H9 (cell line): ENCODE measurements around the gene DIP2A. TPM values are rescaled to one million over a fixed set of nuclear protein-coding genes. Genes with fewer than 3 reads are reported as not detected.

ENCODE experiments used
- DNase-seq: peaks from one replicate; pipeline ENCODE4 v3.0.0-alpha.2; 2017
- H2AFZ ChIP-seq: one replicate; pipeline ENCODE4 v1.6.1; 2013; ENCODE audit warnings: mild to moderate bottlenecking, low read length, control low read depth, moderate library complexity
- H2AK5ac ChIP-seq: 2 replicates; pipeline ENCODE4 v1.6.1; 2013; ENCODE audit warnings: low read length, control low read depth, mixed read lengths; ENCODE audit not compliant: insufficient read length
- H2BK120ac ChIP-seq: one replicate; pipeline ENCODE4 v1.6.1; 2013; ENCODE audit warnings: low read depth, mild to moderate bottlenecking, low read length, control low read depth, inconsistent platforms; ENCODE audit not compliant: poor library complexity, severe bottlenecking
- H2BK12ac ChIP-seq: 2 replicates; pipeline ENCODE4 v1.6.1; 2013; ENCODE audit warnings: low read length, control low read depth, mixed read lengths, low read depth; ENCODE audit not compliant: insufficient read length
- H2BK15ac ChIP-seq: 2 replicates; pipeline ENCODE4 v1.6.1; 2013; ENCODE audit warnings: low read depth, low read length, control low read depth
- H2BK20ac ChIP-seq: one replicate; pipeline ENCODE4 v1.6.1; 2013; ENCODE audit warnings: low read depth, mild to moderate bottlenecking, low read length, control low read depth, inconsistent platforms; ENCODE audit not compliant: poor library complexity, severe bottlenecking
- H2BK5ac ChIP-seq: 2 replicates; pipeline ENCODE4 v1.6.1; 2013; ENCODE audit warnings: low read length, control low read depth, mixed read lengths; ENCODE audit not compliant: insufficient read length
- H3K14ac ChIP-seq: 2 replicates; pipeline ENCODE4 v1.6.1; 2013; ENCODE audit warnings: low read length, control low read depth; ENCODE audit not compliant: insufficient read depth
- H3K18ac ChIP-seq: 2 replicates; pipeline ENCODE4 v1.6.1; 2013; ENCODE audit warnings: low read depth, mild to moderate bottlenecking, mixed read lengths, low read length, control low read depth; ENCODE audit not compliant: insufficient read length
- H3K23ac ChIP-seq: 2 replicates; pipeline ENCODE4 v1.6.1; 2013; ENCODE audit warnings: low read length, control low read depth, mixed read lengths, low read depth; ENCODE audit not compliant: insufficient read length
- H3K23me2 ChIP-seq: 2 replicates; pipeline ENCODE4 v1.6.1; 2013; ENCODE audit warnings: low read depth, mild to moderate bottlenecking, mixed read lengths, low read length, control low read depth; ENCODE audit not compliant: insufficient read length, poor library complexity, severe bottlenecking
- H3K27ac ChIP-seq: 2 replicates; pipeline ENCODE4 v1.5.1; 2013; ENCODE audit warnings: low read length, control low read depth, mixed read lengths, low read depth; ENCODE audit not compliant: insufficient read length
- H3K27me3 ChIP-seq: 2 replicates; pipeline ENCODE4 v1.6.1; 2013; ENCODE audit warnings: low read length, control low read depth, inconsistent platforms; ENCODE audit not compliant: insufficient read depth
- H3K4ac ChIP-seq: 2 replicates; pipeline ENCODE4 v1.6.1; 2013; ENCODE audit warnings: low read depth, mild to moderate bottlenecking, control low read depth, inconsistent platforms, low read length, moderate library complexity
- H3K4me1 ChIP-seq: 2 replicates; pipeline ENCODE4 v1.6.1; 2013; ENCODE audit warnings: low read length, control low read depth, inconsistent platforms; ENCODE audit not compliant: insufficient read depth
- H3K4me2 ChIP-seq: 2 replicates; pipeline ENCODE4 v1.6.1; 2013; ENCODE audit warnings: low read length, control low read depth, mixed read lengths; ENCODE audit not compliant: insufficient read length, insufficient read depth
- H3K56ac ChIP-seq: 2 replicates; pipeline ENCODE4 v1.6.1; 2013; ENCODE audit warnings: low read depth, mild to moderate bottlenecking, mixed read lengths, low read length, control low read depth; ENCODE audit not compliant: insufficient read length
- H3K79me1 ChIP-seq: 2 replicates; pipeline ENCODE4 v1.6.1; 2013; ENCODE audit warnings: low read depth, mild to moderate bottlenecking, moderate library complexity, low read length, control low read depth, inconsistent platforms; ENCODE audit not compliant: insufficient read depth, poor library complexity, severe bottlenecking
- H3K79me2 ChIP-seq: 2 replicates; pipeline ENCODE4 v1.6.1; 2013; ENCODE audit warnings: low read length, control low read depth, inconsistent platforms; ENCODE audit not compliant: insufficient read depth
- H3K9ac ChIP-seq: 2 replicates; pipeline ENCODE4 v1.6.1; 2013; ENCODE audit warnings: low read length, control low read depth, mixed read lengths; ENCODE audit not compliant: insufficient read length; ENCODE audit errors: extremely low read depth
- H3K9me3 ChIP-seq: one replicate; pipeline ENCODE4 v1.6.1; 2013; ENCODE audit warnings: low read depth, low read length, inconsistent platforms; ENCODE audit not compliant: control insufficient read depth
- H3T11ph ChIP-seq: one replicate; pipeline ENCODE4 v1.6.1; 2013; ENCODE audit warnings: mild to moderate bottlenecking, low read length, control low read depth, inconsistent platforms
- H4K20me1 ChIP-seq: one replicate; pipeline ENCODE4 v1.6.1; 2013; ENCODE audit not compliant: control insufficient read depth, insufficient read length, insufficient read depth
- H4K5ac ChIP-seq: 2 replicates; pipeline ENCODE4 v1.6.1; 2013; ENCODE audit warnings: low read depth, mild to moderate bottlenecking, mixed read lengths, low read length, control low read depth; ENCODE audit not compliant: insufficient read length
- H4K8ac ChIP-seq: replicated peaks from 2 replicates; pipeline ENCODE4 v1.6.1; 2013; ENCODE audit warnings: low read length, control low read depth, mixed read lengths, low read depth; ENCODE audit not compliant: insufficient read length
- H4K91ac ChIP-seq: 2 replicates; pipeline ENCODE4 v1.6.1; 2013; ENCODE audit warnings: low read depth, mild to moderate bottlenecking, moderate library complexity, mixed read lengths, low read length, control low read depth; ENCODE audit not compliant: insufficient read length
- H3K27ac Mint-ChIP-seq, 3 experiments: 2 replicates in 2 of 3; 3 replicates in 1 of 3; pipeline ENCODE4 v1.8.0; 2020 to 2021; ENCODE audit warnings: mixed read lengths in 3 of 3, mild to moderate bottlenecking in 1 of 3, moderate library complexity in 1 of 3
- H3K27me3 Mint-ChIP-seq: 2 replicates; pipeline ENCODE4 v1.8.0; 2021; ENCODE audit warnings: low read depth, mild to moderate bottlenecking, moderate library complexity, mixed read lengths
- H3K36me3 Mint-ChIP-seq, 3 experiments: 2 replicates in 2 of 3; 3 replicates in 1 of 3; pipeline ENCODE4 v1.8.0; 2020 to 2021; ENCODE audit warnings: low read depth in 3 of 3, mixed read lengths in 3 of 3; ENCODE audit not compliant: insufficient read depth in 1 of 3
- H3K4me1 Mint-ChIP-seq, 2 experiments: 2 replicates each; pipeline ENCODE4 v1.8.0; 2020; ENCODE audit warnings: mixed read lengths in 2 of 2
- H3K4me3 Mint-ChIP-seq, 2 experiments: 2 replicates in 1 of 2; 3 replicates in 1 of 2; pipeline ENCODE4 v1.8.0; 2020 to 2021; ENCODE audit warnings: mild to moderate bottlenecking in 2 of 2, mixed read lengths in 2 of 2, moderate library complexity in 1 of 2
- H3K9me3 Mint-ChIP-seq, 2 experiments: 2 replicates in 1 of 2; 3 replicates in 1 of 2; pipeline ENCODE4 v1.8.0; 2020; ENCODE audit warnings: mild to moderate bottlenecking in 2 of 2, mixed read lengths in 2 of 2, moderate library complexity in 1 of 2
- WGBS: extraction: QIAGEN DNeasy Blood & Tissue Kit; methylation state at CpG from one replicate; pipeline ENCODE4 v1.1.7; 2013; ENCODE audit warnings: missing lambda C conversion rate, low lambda C conversion rate, mixed read lengths; ENCODE audit not compliant: insufficient read length; ENCODE audit errors: extremely low coverage; 5-methylcytosine and 5-hydroxymethylcytosine counted together
- total RNA-seq: library from RNA; stranded (reverse); gene quantifications from 2 replicates; pipeline ENCODE4 v1.2.1, GENCODE V29; 2021
- TF ChIP-seq, protein P1 (sequence below): fragments of 200-600 bp; sonication (generic); conservative IDR thresholded peaks from 3 replicates; pipeline ENCODE4 v1.8.0; 2021; ENCODE audit warnings: antibody characterized with exemption, mild to moderate bottlenecking

The DIP2A gene
- total RNA-seq, 1 experiment from 2014 or later: 25.2 TPM

DNA sequence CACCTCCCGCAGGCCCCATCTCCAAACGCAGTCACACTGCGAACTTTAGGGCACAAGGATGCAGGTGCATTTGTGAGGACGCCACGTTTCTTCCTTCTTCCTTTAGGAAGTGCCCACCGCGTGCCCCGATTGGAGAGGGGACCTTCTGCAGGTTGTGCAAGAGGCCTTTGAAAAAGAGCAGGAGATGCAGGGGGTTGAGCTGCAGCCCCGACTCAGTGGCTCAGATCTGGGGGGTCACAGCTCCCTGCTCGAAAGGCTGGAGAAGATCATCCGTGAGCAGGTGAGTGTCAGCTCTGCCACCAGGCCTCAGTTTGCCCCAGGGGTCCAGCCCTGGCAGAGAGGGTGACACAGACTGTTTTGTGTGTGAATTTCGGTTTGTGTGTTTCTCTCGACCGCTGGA is 31.2 kb upstream of the DIP2A start:
- H4K5ac ChIP-seq: no peak overlapping the region
- H2AK5ac ChIP-seq: no peak overlapping the region
- no peaks in the 10 kb centered on the region for H4K20me1 ChIP-seq
- H3K4ac ChIP-seq: no peak overlapping the region
- no peaks in the 10 kb centered on the region for H3K79me2 ChIP-seq
- Mint-ChIP-seq H3K4me1 (peaks cover 2 to 5% of the 10 kb centered on the region in 2 experiments; a peak in 3 of 4 replicates), H3K36me3 (peaks cover 18 to 48% (median 45%) of the 10 kb centered on the region in 3 experiments; a peak in 6 of 7 replicates), H3K9me3 (no peaks in the 10 kb centered on the region), H3K27ac (peak overlapping the region in 2 of 3 experiments; percentile 57 to 87; a peak in 3 of 7 replicates), H3K27me3 (no peaks in the 10 kb centered on the region; the same call in 1 of the 2 replicates), H3K4me3 (no peak overlapping the region)
- H4K91ac ChIP-seq: no peak overlapping the region
- H3K23me2 ChIP-seq: no peaks in the 10 kb centered on the region
- no peak overlapping the region for H2BK5ac ChIP-seq
- H3K14ac ChIP-seq: no peak overlapping the region; the same call in 1 of the 2 replicates
- DNase-seq: no peak
- H3K79me1 ChIP-seq: no peaks in the 10 kb centered on the region
- no peak overlapping the region for H2AFZ ChIP-seq
- no peak overlapping the region for H3K23ac ChIP-seq
- H3K4me1 ChIP-seq: no peaks in the 10 kb centered on the region
- H3T11ph ChIP-seq: no peak overlapping the region
- TF ChIP-seq, protein P1, sequence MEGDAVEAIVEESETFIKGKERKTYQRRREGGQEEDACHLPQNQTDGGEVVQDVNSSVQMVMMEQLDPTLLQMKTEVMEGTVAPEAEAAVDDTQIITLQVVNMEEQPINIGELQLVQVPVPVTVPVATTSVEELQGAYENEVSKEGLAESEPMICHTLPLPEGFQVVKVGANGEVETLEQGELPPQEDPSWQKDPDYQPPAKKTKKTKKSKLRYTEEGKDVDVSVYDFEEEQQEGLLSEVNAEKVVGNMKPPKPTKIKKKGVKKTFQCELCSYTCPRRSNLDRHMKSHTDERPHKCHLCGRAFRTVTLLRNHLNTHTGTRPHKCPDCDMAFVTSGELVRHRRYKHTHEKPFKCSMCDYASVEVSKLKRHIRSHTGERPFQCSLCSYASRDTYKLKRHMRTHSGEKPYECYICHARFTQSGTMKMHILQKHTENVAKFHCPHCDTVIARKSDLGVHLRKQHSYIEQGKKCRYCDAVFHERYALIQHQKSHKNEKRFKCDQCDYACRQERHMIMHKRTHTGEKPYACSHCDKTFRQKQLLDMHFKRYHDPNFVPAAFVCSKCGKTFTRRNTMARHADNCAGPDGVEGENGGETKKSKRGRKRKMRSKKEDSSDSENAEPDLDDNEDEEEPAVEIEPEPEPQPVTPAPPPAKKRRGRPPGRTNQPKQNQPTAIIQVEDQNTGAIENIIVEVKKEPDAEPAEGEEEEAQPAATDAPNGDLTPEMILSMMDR: no peak
- no peak overlapping the region for H2BK15ac ChIP-seq
- H3K9me3 ChIP-seq: no peaks in the 10 kb centered on the region
- H2BK12ac ChIP-seq: no peak overlapping the region
- no CpG with 5 or more reads among the region's 14 CpGs for WGBS
- H2BK20ac ChIP-seq: no peak overlapping the region
- H3K9ac ChIP-seq: no peak overlapping the region
- H3K56ac ChIP-seq: no peak overlapping the region
- no peak overlapping the region for H3K18ac ChIP-seq
- no peak overlapping the region for H2BK120ac ChIP-seq
- no peak overlapping the region for H3K4me2 ChIP-seq
- no peaks in the 10 kb centered on the region for H3K27me3 ChIP-seq
- no peak overlapping the region for H3K27ac ChIP-seq
- H4K8ac ChIP-seq: no peak overlapping the region
